Astrocyte (in vitro differentiated cells and primary cell): Measurements from ENCODE around the gene PSPH. TPM values are rescaled to one million over a fixed set of nuclear protein-coding genes. Genes with fewer than 3 reads are reported as not detected.
A peak's percentile ranks its signal among the peaks of the same experiment; 100 is the strongest.

ENCODE experiments used
- DNase-seq: peaks from one replicate; pipeline ENCODE4 v3.0.0-alpha.2; 2010; ENCODE audit warnings: low read depth
- FAIRE-seq: peaks from 2 replicates; lab custom pipeline; 2011; peaks lifted over from hg19 to GRCh38; lab: Jason Lieb, UNC
- H2AFZ ChIP-seq: 2 replicates; pipeline ENCODE4 v1.6.0; 2012; ENCODE audit warnings: low read depth, low read length, inconsistent platforms
- H3K27ac ChIP-seq: 2 replicates; pipeline ENCODE4 v1.5.1; 2011; ENCODE audit warnings: low read depth, low read length, inconsistent platforms
- H3K27me3 ChIP-seq: 2 replicates; pipeline ENCODE4 v1.6.0; 2011; ENCODE audit warnings: low read length, inconsistent platforms; ENCODE audit not compliant: insufficient read depth
- H3K36me3 ChIP-seq: 2 replicates; pipeline ENCODE4 v1.5.1; 2011; ENCODE audit warnings: low read length, inconsistent platforms; ENCODE audit not compliant: insufficient read depth
- H3K4me1 ChIP-seq: 2 replicates; pipeline ENCODE4 v1.5.1; 2011; ENCODE audit warnings: low read length, inconsistent platforms; ENCODE audit not compliant: insufficient read depth
- H3K4me2 ChIP-seq: 2 replicates; pipeline ENCODE4 v1.6.0; 2012; ENCODE audit warnings: low read length, inconsistent platforms
- H3K4me3 ChIP-seq: 2 replicates; pipeline ENCODE4 v1.5.1; 2011; ENCODE audit warnings: low read depth, mild to moderate bottlenecking, low read length, inconsistent platforms; ENCODE audit not compliant: insufficient read depth
- H3K79me2 ChIP-seq: 2 replicates; pipeline ENCODE4 v1.6.0; 2012; ENCODE audit warnings: mild to moderate bottlenecking, low read length, inconsistent platforms; ENCODE audit not compliant: insufficient read depth
- H3K9ac ChIP-seq: 2 replicates; pipeline ENCODE4 v1.6.0; 2012; ENCODE audit warnings: mild to moderate bottlenecking, low read length, inconsistent platforms
- H3K9me3 ChIP-seq: 2 replicates; pipeline ENCODE4 v1.5.1; 2012; ENCODE audit warnings: low read depth, mild to moderate bottlenecking, low read length, inconsistent platforms; ENCODE audit not compliant: insufficient read depth
- H4K20me1 ChIP-seq: 2 replicates; pipeline ENCODE4 v1.6.0; 2012; ENCODE audit warnings: low read length, inconsistent platforms; ENCODE audit not compliant: insufficient read depth
- H3K27ac Mint-ChIP-seq: one replicate; pipeline ENCODE4 v1.8.0; 2021; ENCODE audit warnings: mild to moderate bottlenecking, mixed read lengths; ENCODE audit not compliant: unreplicated experiment
- H3K27me3 Mint-ChIP-seq: one replicate; pipeline ENCODE4 v1.8.0; 2021; ENCODE audit warnings: low read depth, mixed read lengths; ENCODE audit not compliant: unreplicated experiment
- H3K36me3 Mint-ChIP-seq: one replicate; pipeline ENCODE4 v1.8.0; 2021; ENCODE audit warnings: low read depth, mixed read lengths; ENCODE audit not compliant: unreplicated experiment
- H3K4me1 Mint-ChIP-seq: one replicate; pipeline ENCODE4 v1.8.0; 2021; ENCODE audit warnings: low read depth, mixed read lengths; ENCODE audit not compliant: unreplicated experiment
- H3K4me3 Mint-ChIP-seq: one replicate; pipeline ENCODE4 v1.8.0; 2021; ENCODE audit warnings: mild to moderate bottlenecking, moderate library complexity, mixed read lengths; ENCODE audit not compliant: unreplicated experiment
- H3K9me3 Mint-ChIP-seq: one replicate; pipeline ENCODE4 v1.8.0; 2021; ENCODE audit warnings: mild to moderate bottlenecking, mixed read lengths; ENCODE audit not compliant: unreplicated experiment
- CTCF ChIP-seq: IDR thresholded peaks from 2 replicates; pipeline ENCODE4 v1.5.1; 2011; ENCODE audit warnings: low read depth, mild to moderate bottlenecking, inconsistent platforms, low read length, moderate library complexity; ENCODE audit not compliant: insufficient read depth
- EZH2 ChIP-seq: IDR thresholded peaks from 2 replicates; pipeline ENCODE4 v1.6.1; 2012; ENCODE audit warnings: mild to moderate bottlenecking, low read length, inconsistent platforms; ENCODE audit not compliant: insufficient read depth
- total RNA-seq: library from RNA; stranded (reverse); gene quantifications from 2 replicates; pipeline ENCODE4 v1.2.1, GENCODE V29; 2021

PSPH gene
- total RNA-seq, 1 donor from 2014 or later, result 72.7 TPM

DNA sequence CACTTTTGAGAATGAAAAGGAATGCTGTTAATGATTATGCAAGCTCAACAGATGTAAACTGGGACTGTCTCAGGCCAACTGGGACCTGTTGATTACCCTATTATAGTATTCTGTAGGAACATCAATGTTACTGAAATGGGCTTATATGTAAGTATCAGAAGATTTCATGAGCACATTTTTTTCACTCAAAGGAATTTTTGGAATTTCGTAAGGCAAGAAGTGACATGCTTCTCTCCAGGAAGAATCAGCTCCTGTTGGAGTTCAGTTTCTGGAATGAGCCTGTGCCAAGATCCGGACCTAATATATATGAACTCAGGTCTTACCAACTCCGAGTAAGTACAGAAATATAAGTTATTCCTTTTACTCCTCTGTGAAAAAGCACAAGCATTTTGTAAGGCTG is 67.7 kb downstream of the PSPH start:
- Histone ChIP-seq H3K27ac (no peak overlapping the region), H3K4me2 (no peak overlapping the region), H2AFZ (no peak overlapping the region), H3K27me3 (no peaks in the 10 kb centered on the region), H3K9ac (no peak overlapping the region), H3K79me2 (no peaks in the 10 kb centered on the region), H3K4me3 (no peak overlapping the region), H4K20me1 (no peaks in the 10 kb centered on the region), H3K4me1 (no peaks in the 10 kb centered on the region), H3K36me3 (peaks cover 52% of the 10 kb centered on the region), H3K9me3 (no peaks in the 10 kb centered on the region)
- Mint-ChIP-seq H3K4me3 (no peak overlapping the region), H3K27me3 (no peaks in the 10 kb centered on the region), H3K9me3 (peaks cover 2% of the 10 kb centered on the region), H3K36me3 (peaks cover 13% of the 10 kb centered on the region), H3K4me1 (no peaks in the 10 kb centered on the region), H3K27ac (no peak overlapping the region)
- DNase-seq, result no peak
- no peak for FAIRE-seq
- TF ChIP-seq CTCF (no peak), EZH2 (no peak)

DNA sequence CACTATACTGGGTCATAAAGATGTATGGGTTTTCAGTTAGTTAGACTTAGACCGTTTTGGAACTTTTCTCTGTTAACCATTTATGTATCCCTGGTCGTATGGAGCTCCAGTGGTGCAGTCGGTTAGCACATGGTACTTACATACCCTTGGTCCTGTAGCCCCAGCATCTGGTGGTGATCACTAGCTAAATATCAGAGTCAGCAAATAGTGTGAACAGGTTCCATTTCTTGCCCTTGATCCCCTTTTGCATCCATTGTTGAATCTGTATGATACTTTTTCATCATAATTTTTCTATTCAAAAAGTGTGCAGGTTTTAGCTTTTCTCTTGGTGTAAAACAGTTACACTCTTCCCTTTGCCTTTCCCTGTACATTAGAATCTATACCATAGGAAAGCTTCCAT is 71.0 kb downstream of the PSPH start:
- no peak overlapping the region for H3K9ac ChIP-seq
- H3K27ac ChIP-seq, result no peak overlapping the region
- no peak overlapping the region for H3K4me3 ChIP-seq
- H3K4me3 Mint-ChIP-seq, result no peak overlapping the region
- peaks cover 2% of the 10 kb centered on the region for H3K9me3 Mint-ChIP-seq
- H4K20me1 ChIP-seq, result peaks cover 16% of the 10 kb centered on the region
- H3K4me1 ChIP-seq, result peaks cover 8% of the 10 kb centered on the region
- H2AFZ ChIP-seq, result no peak overlapping the region
- FAIRE-seq (no peak), DNase-seq (no peak)
- no peaks in the 10 kb centered on the region for H3K27me3 Mint-ChIP-seq
- H3K36me3 Mint-ChIP-seq, result peaks cover 8% of the 10 kb centered on the region
- peaks cover 6% of the 10 kb centered on the region for H3K4me1 Mint-ChIP-seq
- no peak overlapping the region for H3K4me2 ChIP-seq
- H3K36me3 ChIP-seq, result peaks cover 43% of the 10 kb centered on the region
- H3K9me3 ChIP-seq, result no peaks in the 10 kb centered on the region
- H3K27me3 ChIP-seq, result no peaks in the 10 kb centered on the region
- TF ChIP-seq EZH2 (no peak), CTCF (no peak)
- H3K79me2 ChIP-seq, result peaks cover 12% of the 10 kb centered on the region
- no peak overlapping the region for H3K27ac Mint-ChIP-seq

GRCh38 chr7:55977831-55978230 is 73.4 kb downstream of the PSPH start:
- no peak overlapping the region for H3K4me3 ChIP-seq
- H3K27ac Mint-ChIP-seq, result peak overlapping the region; percentile 8
- peaks cover 8% of the 10 kb centered on the region for H3K36me3 Mint-ChIP-seq
- H3K4me1 ChIP-seq, result peaks cover 8% of the 10 kb centered on the region
- H3K4me1 Mint-ChIP-seq, result peaks cover 6% of the 10 kb centered on the region
- H3K79me2 ChIP-seq, result peaks cover 33% of the 10 kb centered on the region
- H3K9me3 Mint-ChIP-seq, result peaks cover 2% of the 10 kb centered on the region
- no peak for TF ChIP-seq CTCF
- TF ChIP-seq EZH2, result no peak
- no peak overlapping the region for H3K9ac ChIP-seq
- H3K4me3 Mint-ChIP-seq, result no peak overlapping the region
- H3K4me2 ChIP-seq, result peak overlapping the region; percentile 56
- H3K27me3 Mint-ChIP-seq, result no peaks in the 10 kb centered on the region
- peaks cover 29% of the 10 kb centered on the region for H4K20me1 ChIP-seq
- no peak overlapping the region for H2AFZ ChIP-seq
- FAIRE-seq, result peak; percentile 45
- peaks cover 24% of the 10 kb centered on the region for H3K36me3 ChIP-seq
- no peaks in the 10 kb centered on the region for H3K27me3 ChIP-seq
- no peaks in the 10 kb centered on the region for H3K9me3 ChIP-seq
- peak; percentile 75 for DNase-seq
- H3K27ac ChIP-seq, result peak overlapping the region; percentile 23
